Astrocyte of the cerebellum (primary cell): ENCODE data around the gene MMP20.
"Not testable (repeated sequence)": the region's sequence is repeated elsewhere in the genome, so short reads cannot be mapped to it uniquely, and the experiment has no call there.

Experiments
- DNase-seq: peaks from one replicate; pipeline ENCODE4 v3.0.0-alpha.2; 2011; ENCODE audit warnings: low read depth
- H3K4me3 ChIP-seq: 2 replicates; pipeline ENCODE4 v1.5.1; 2011; ENCODE audit warnings: mild to moderate bottlenecking, low read depth, low read length, moderate library complexity
- CTCF ChIP-seq: IDR thresholded peaks from 2 replicates; pipeline ENCODE4 v1.5.1; 2012; ENCODE audit warnings: low read length, low read depth, moderate library complexity, mild to moderate bottlenecking; ENCODE audit errors: missing control alignments
- in situ Hi-C: cut with HindIII; loops from 2 replicates; pipeline ENCODE4 v1.10.0; 2017; ENCODE audit warnings: low sequenced_read_pairs

The MMP20 gene

GRCh38 chr11:102639656-102640055, 14.5 kb upstream of the MMP20 start:
- TF ChIP-seq CTCF, result no peak
- in situ Hi-C loops, result no loop called here
- H3K4me3 ChIP-seq, result no peak overlapping the region
- DNase-seq, result no peak

GRCh38 chr11:102637731-102638130, 12.6 kb upstream of the MMP20 start:
- TF ChIP-seq CTCF, result no peak
- in situ Hi-C loops, result no loop called here
- H3K4me3 ChIP-seq, result no peak overlapping the region
- DNase-seq, result no peak

GRCh38 chr11:102633385-102634026, 8.4 kb upstream of the MMP20 start:
- in situ Hi-C loops, result no loop called here
- no peak overlapping the region for H3K4me3 ChIP-seq
- no peak for DNase-seq
- TF ChIP-seq CTCF, result no peak

GRCh38 chr11:102632026-102632425, 6.9 kb upstream of the MMP20 start:
- no peak for DNase-seq
- in situ Hi-C loops, result no loop called here
- no peak overlapping the region for H3K4me3 ChIP-seq
- TF ChIP-seq CTCF, result no peak

GRCh38 chr11:102630598-102631448, 5.7 kb upstream of the MMP20 start:
- H3K4me3 ChIP-seq, result no peak overlapping the region
- in situ Hi-C loops, result no loop called here
- no peak for DNase-seq
- no peak for TF ChIP-seq CTCF

- H3K4me3 ChIP-seq, DNase-seq, in situ Hi-C loops: not testable (repeated sequence)
Measured at GRCh38 chr11:102629908-102630307, 4.8 kb upstream of the MMP20 start.

- no peak for DNase-seq
- TF ChIP-seq CTCF, result no peak
- in situ Hi-C loops, result no loop called here
Measured at GRCh38 chr11:102626676-102627075, 1.5 kb upstream of the MMP20 start.

More at GRCh38 chr11:102626676-102627075, 1.5 kb upstream of the MMP20 start:
- H3K4me3 ChIP-seq, result no peak overlapping the region
